Natural killer cell (primary cell): ENCODE measurements around the gene FZR1. TPM values are rescaled to one million over a fixed set of nuclear protein-coding genes. Genes with fewer than 3 reads are reported as not detected.

Source experiments
- ATAC-seq, 3 donors: fragments of 150-1000 bp in 2 of 3; fragments of 200-7000 bp in 1 of 3; cut with Tn5 transposase; 1 replicate in 1 of 3; 2 replicates in 2 of 3; pipeline ENCODE4 v1.10.0; 2021; ENCODE audit warnings: mild to moderate bottlenecking in 2 of 3, moderate library complexity in 2 of 3
- DNase-seq, 2 donors: peaks; one replicate each; pipeline versions ENCODE4 v3.0.0 to v3.0.0-alpha.2; 2013 to 2021; ENCODE audit warnings: mixed read lengths in 1 of 2
- H3K27ac ChIP-seq: one replicate; pipeline ENCODE4 v1.5.1; 2013; ENCODE audit warnings: mild to moderate bottlenecking, low read length
- H3K27me3 ChIP-seq: one replicate; pipeline ENCODE4 v1.6.1; 2013; ENCODE audit warnings: low read length; ENCODE audit not compliant: control insufficient read depth, insufficient read depth
- H3K36me3 ChIP-seq: one replicate; pipeline ENCODE4 v1.6.1; 2013; ENCODE audit warnings: low read length; ENCODE audit not compliant: control insufficient read depth, insufficient read depth
- H3K4me1 ChIP-seq: one replicate; pipeline ENCODE4 v1.6.1; 2013; ENCODE audit warnings: low read length; ENCODE audit not compliant: control insufficient read depth, insufficient read depth
- H3K4me3 ChIP-seq: one replicate; pipeline ENCODE4 v1.5.1; 2013; ENCODE audit warnings: low read length
- H3K9me3 ChIP-seq: one replicate; pipeline ENCODE4 v1.6.1; 2013; ENCODE audit warnings: low read length; ENCODE audit not compliant: control insufficient read depth, insufficient read depth
- H3K27ac Mint-ChIP-seq, 2 donors: one replicate each; pipeline ENCODE4 v1.8.0; 2022; ENCODE audit warnings: mild to moderate bottlenecking in 2 of 2, mixed read lengths in 2 of 2, moderate library complexity in 1 of 2
- H3K27me3 Mint-ChIP-seq, 2 donors: one replicate each; pipeline ENCODE4 v1.8.0; 2022; ENCODE audit warnings: low read depth in 2 of 2, mixed read lengths in 2 of 2
- H3K36me3 Mint-ChIP-seq: one replicate; pipeline ENCODE4 v1.8.0; 2022; ENCODE audit warnings: mixed read lengths
- H3K4me1 Mint-ChIP-seq, 2 donors: one replicate each; pipeline ENCODE4 v1.8.0; 2022; ENCODE audit warnings: mixed read lengths in 2 of 2
- H3K4me3 Mint-ChIP-seq: one replicate; pipeline ENCODE4 v1.8.0; 2022; ENCODE audit warnings: mild to moderate bottlenecking, moderate library complexity, mixed read lengths
- H3K9me3 Mint-ChIP-seq, 2 donors: one replicate each; pipeline ENCODE4 v1.8.0; 2022; ENCODE audit warnings: mixed read lengths in 2 of 2
- WGBS: methylation state at CpG from one replicate; pipeline ENCODE4 v1.1.7; 2013; ENCODE audit warnings: missing lambda C conversion rate; ENCODE audit not compliant: insufficient coverage; 5-methylcytosine and 5-hydroxymethylcytosine counted together
- intact Hi-C: fragments of 100-400 bp; cut with micrococcal nuclease; formaldehyde crosslinking; loops from one replicate; pipeline ENCODE4 v1.14.2; 2022
- total RNA-seq, 4 donors: library from RNA; stranded (reverse); fragments of 120-200 nt in 1 of 4; gene quantifications; one replicate each; pipeline versions ENCODE4 v1.2.3 to v1.2.4, GENCODE V29; 2013 to 2022
- TF ChIP-seq, protein P1 (sequence below): fragments of 200-600 bp; IDR thresholded peaks from one replicate; pipeline ENCODE4 v1.8.0; 2022; ENCODE audit warnings: antibody characterized with exemption

Gene FZR1
- total RNA-seq, 3 donors from 2014 or later (not counting 1 experiment from before 2014, with no cell fraction given): 89.1 to 98.3 (median 91.4) TPM

DNA sequence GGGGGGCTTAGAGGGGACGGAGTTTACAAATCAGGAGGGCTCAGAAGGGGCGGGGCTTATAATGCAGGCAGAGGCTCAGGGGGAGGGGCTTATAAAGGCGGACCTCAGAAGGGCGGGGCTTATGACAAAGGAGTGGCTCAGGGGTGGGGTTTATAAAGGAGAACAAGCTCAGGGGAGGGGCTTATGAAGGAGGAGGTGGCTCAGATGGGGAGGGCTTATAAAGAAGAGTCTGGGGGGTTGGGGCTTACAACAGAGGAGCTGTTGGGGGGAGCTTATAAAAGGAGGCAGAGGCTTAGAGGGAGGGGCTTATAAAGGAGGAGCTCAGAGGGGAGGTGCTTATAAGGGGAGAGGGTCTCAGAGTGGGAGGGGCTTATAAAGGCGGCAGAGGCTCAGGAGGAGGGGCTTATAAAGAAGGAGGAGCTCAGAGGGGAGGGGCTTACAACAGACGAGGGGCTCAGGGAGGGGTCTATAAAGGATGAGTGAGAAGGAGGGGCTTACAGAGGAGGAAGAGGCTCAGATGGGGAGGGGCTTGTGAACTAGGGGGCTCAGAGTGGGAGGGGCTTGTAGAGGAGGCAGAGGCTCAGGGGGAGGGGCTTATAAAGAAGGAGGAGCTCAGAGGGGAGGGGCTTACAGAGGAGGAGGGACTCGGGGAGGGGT, 26.8 kb upstream of the FZR1 start:
- Mint-ChIP-seq H3K4me1 (peaks cover 13 to 23% of the 10 kb centered on the region in 2 donors), H3K36me3 (no peaks in the 10 kb centered on the region), H3K4me3 (peak overlapping the region; percentile 87), H3K27me3 (no peaks in the 10 kb centered on the region), H3K27ac (peak overlapping the region; percentile 64 to 69), H3K9me3 (no peaks in the 10 kb centered on the region)
- DNase-seq (peak; percentile 35 to 77), ATAC-seq (peak; percentile 78 to 81 (median 80))
- Histone ChIP-seq H3K36me3 (no peaks in the 10 kb centered on the region), H3K27ac (no peak overlapping the region), H3K27me3 (no peaks in the 10 kb centered on the region), H3K4me1 (peaks cover 25% of the 10 kb centered on the region), H3K4me3 (peak overlapping the region; percentile 10), H3K9me3 (no peaks in the 10 kb centered on the region)
- intact Hi-C loops: no loop called here
- 7% methylated on average over 7 of the region's 7 CpGs for WGBS
- TF ChIP-seq, protein P1, sequence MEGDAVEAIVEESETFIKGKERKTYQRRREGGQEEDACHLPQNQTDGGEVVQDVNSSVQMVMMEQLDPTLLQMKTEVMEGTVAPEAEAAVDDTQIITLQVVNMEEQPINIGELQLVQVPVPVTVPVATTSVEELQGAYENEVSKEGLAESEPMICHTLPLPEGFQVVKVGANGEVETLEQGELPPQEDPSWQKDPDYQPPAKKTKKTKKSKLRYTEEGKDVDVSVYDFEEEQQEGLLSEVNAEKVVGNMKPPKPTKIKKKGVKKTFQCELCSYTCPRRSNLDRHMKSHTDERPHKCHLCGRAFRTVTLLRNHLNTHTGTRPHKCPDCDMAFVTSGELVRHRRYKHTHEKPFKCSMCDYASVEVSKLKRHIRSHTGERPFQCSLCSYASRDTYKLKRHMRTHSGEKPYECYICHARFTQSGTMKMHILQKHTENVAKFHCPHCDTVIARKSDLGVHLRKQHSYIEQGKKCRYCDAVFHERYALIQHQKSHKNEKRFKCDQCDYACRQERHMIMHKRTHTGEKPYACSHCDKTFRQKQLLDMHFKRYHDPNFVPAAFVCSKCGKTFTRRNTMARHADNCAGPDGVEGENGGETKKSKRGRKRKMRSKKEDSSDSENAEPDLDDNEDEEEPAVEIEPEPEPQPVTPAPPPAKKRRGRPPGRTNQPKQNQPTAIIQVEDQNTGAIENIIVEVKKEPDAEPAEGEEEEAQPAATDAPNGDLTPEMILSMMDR: no peak

DNA sequence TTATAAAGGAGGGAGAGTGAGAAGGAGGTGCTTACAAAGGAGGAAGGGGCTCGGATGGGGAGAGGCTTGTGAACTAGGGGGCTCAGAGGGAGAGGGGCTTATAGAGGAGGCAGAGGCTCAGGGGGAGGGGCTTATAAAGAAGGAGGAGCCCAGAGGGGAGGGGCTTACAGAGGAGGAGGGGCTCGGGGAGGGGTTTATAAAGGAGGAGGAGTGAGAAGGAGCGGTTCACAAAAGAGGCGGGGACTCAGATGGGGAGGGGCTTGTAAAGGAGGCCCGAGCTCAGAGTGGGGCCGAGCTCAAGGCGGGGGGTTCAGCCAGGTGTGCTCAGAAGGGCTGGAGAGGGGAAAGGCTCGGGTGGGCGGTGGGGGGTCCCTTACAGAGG, 26.3 kb upstream of the FZR1 start:
- Histone ChIP-seq H3K9me3 (no peaks in the 10 kb centered on the region), H3K27ac (no peak overlapping the region), H3K4me1 (peaks cover 25% of the 10 kb centered on the region), H3K36me3 (no peaks in the 10 kb centered on the region), H3K27me3 (no peaks in the 10 kb centered on the region), H3K4me3 (no peak overlapping the region)
- Mint-ChIP-seq H3K27ac (peak overlapping the region in 1 of 2 donors; percentile 64), H3K27me3 (no peaks in the 10 kb centered on the region), H3K36me3 (no peaks in the 10 kb centered on the region), H3K4me3 (peak overlapping the region; percentile 87), H3K4me1 (peaks cover 13 to 25% of the 10 kb centered on the region in 2 donors), H3K9me3 (no peaks in the 10 kb centered on the region)
- WGBS: 53% methylated on average over 7 of the region's 9 CpGs
- intact Hi-C loops: no loop called here
- TF ChIP-seq, protein P1: no peak
- ATAC-seq (peak; percentile 58 to 70 (median 66)), DNase-seq (peak; percentile 29 to 57)

DNA sequence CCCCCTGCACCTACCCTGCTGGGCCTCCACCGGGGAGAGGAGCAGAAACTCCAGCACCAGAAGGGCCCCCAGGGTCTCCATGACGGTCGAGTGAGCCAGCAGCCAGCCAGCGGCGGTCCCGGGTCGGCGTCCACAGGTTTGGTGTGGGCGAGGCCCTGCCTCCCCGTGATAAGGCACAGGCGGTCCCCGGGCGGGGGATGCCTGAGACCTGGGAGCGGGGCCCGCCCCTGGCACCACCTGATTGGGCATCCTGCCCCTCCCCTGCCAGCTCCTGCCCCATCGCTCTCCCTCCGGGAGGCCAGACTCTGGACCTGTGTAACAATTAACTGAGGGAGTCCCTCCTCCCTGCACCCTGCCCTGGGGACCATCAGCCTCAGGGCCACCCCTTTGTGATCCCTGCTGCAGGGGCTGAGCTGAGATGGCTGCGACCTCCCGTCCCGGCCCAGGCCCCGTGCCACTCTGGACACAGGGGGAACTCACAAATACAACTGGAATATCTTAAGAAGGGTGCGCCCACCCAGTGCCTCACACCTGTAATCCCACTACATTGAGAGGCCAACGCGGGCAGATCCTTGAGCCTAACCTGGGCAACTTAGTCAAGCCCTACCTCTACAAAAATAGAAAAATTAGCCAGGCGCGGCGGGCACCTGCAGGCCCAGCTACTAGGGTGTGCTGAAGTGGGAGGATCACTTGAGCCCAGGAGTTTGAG, 25.6 kb upstream of the FZR1 start, which contains the start of gene SMIM24:
TSS of gene SMIM24 (minus strand) at position 143 of the 709 bp plus-strand sequence. CDS start at position 81, 62 bp downstream.
- TF ChIP-seq, protein P1: no peak
- H3K9me3 ChIP-seq: no peaks in the 10 kb centered on the region
- WGBS: 76% methylated on average over 27 of the region's 27 CpGs
- no peaks in the 10 kb centered on the region for H3K9me3 Mint-ChIP-seq
- H3K4me1 ChIP-seq: peaks cover 25% of the 10 kb centered on the region
- H3K36me3 Mint-ChIP-seq: no peaks in the 10 kb centered on the region
- peak within 1 kb of the TSS; percentile 87 for H3K4me3 Mint-ChIP-seq
- no peak for ATAC-seq
- peak within 1 kb of the TSS in 1 of 2 donors; percentile 64 for H3K27ac Mint-ChIP-seq
- no peak for DNase-seq
- H3K27ac ChIP-seq: no peak within 1 kb of the TSS
- H3K27me3 Mint-ChIP-seq: no peaks in the 10 kb centered on the region
- no peaks in the 10 kb centered on the region for H3K27me3 ChIP-seq
- H3K36me3 ChIP-seq: no peaks in the 10 kb centered on the region
- intact Hi-C loops: no loop called here
- peaks cover 13 to 29% of the 10 kb centered on the region in 2 donors for H3K4me1 Mint-ChIP-seq
- H3K4me3 ChIP-seq: no peak within 1 kb of the TSS
